ENCODE data around the gene FTCD. TPM values are rescaled to one million over a fixed set of nuclear protein-coding genes. Genes with fewer than 3 reads are reported as not detected.

The FTCD gene
- total and polyA plus RNA-seq, 3 donors from 2014 or later, result 49.2 to 63.5 (median 50.5) TPM

GRCh38 chr21:46098303-46099141 is 56.9 kb downstream of the FTCD start:
- Histone ChIP-seq H3K27me3 (no peaks in the 10 kb centered on the region), H3K4me1 (peaks cover 3% of the 10 kb centered on the region), H3K9me3 (no peaks in the 10 kb centered on the region), H3K4me3 (peak overlapping the region; percentile 70 to 74), H3K27ac (peak overlapping the region; percentile 69 to 94), H3K36me3 (ENCODE audit: low read depth, missing control alignments) (no peaks in the 10 kb centered on the region)
- DNase-seq, result peak; percentile 8
- intact Hi-C loops (cut with DNase I; ENCODE audit: low total_unique reads), result loop anchor here (5.0 kb wide), 1 partner anchor 126 kb away; no protein-coding TSS in a partner anchor
- WGBS, 2 donors, result 0 to 1% methylated on average over 1 to 47 of the region's 94 CpGs
- TF ChIP-seq POLR2A (IDR thresholded peaks at IDR 0.05), result no peak
- no peak for TF ChIP-seq CTCF (IDR thresholded peaks at IDR 0.05)

- H3K27me3 ChIP-seq, result no peaks in the 10 kb centered on the region
- TF ChIP-seq CTCF (IDR thresholded peaks at IDR 0.05), result peak in 1 of 3 experiments; percentile 24
- no peak for TF ChIP-seq POLR2A (IDR thresholded peaks at IDR 0.05)
- peaks cover 3% of the 10 kb centered on the region for H3K4me1 ChIP-seq
- no peaks in the 10 kb centered on the region for H3K9me3 ChIP-seq
- 0 to 6% methylated on average over 3 to 54 of the region's 83 CpGs for WGBS, 2 donors
- H3K36me3 ChIP-seq (ENCODE audit: low read depth, missing control alignments), result no peaks in the 10 kb centered on the region
- DNase-seq, result peak; percentile 67
- H3K4me3 ChIP-seq, result peak within 1 kb of the TSS; percentile 70 to 74
- H3K27ac ChIP-seq, result peak within 1 kb of the TSS; percentile 69 to 94
- intact Hi-C loops (cut with DNase I; ENCODE audit: low total_unique reads), result loop anchor here (5.0 kb wide), 1 partner anchor 125 kb away; no protein-coding TSS in a partner anchor
These were observed 57.8 kb downstream of the FTCD start, which contains the start of gene COL6A2 for GRCh38 chr21:46097336-46098293. COL6A2 (plus strand) TSS chr21:46098112.

- no peaks in the 10 kb centered on the region for H3K36me3 ChIP-seq (ENCODE audit: low read depth, missing control alignments)
- TF ChIP-seq POLR2A (IDR thresholded peaks at IDR 0.05), result no peak
- no peak for TF ChIP-seq CTCF (IDR thresholded peaks at IDR 0.05)
- no peak overlapping the region for H3K4me3 ChIP-seq
- WGBS, 2 donors, result 76 to 81% methylated on average over 10 to 16 of the region's 16 CpGs
- peak overlapping the region in 1 of 2 donors; percentile 94 for H3K27ac ChIP-seq
- intact Hi-C loops (cut with DNase I; ENCODE audit: low total_unique reads), result loop anchor here (5.0 kb wide), 1 partner anchor 124 kb away; no protein-coding TSS in a partner anchor
- H3K27me3 ChIP-seq, result no peaks in the 10 kb centered on the region
- H3K4me1 ChIP-seq, result peaks cover 3% of the 10 kb centered on the region
- DNase-seq, result peak; percentile 13
- no peaks in the 10 kb centered on the region for H3K9me3 ChIP-seq
These were observed 58.6 kb downstream of the FTCD start for GRCh38 chr21:46096596-46097335.

- intact Hi-C loops (cut with DNase I; ENCODE audit: low total_unique reads), result loop anchor here (5.0 kb wide), 1 partner anchor 124 kb away; no protein-coding TSS in a partner anchor
- H3K27ac ChIP-seq, result no peak overlapping the region
- H3K27me3 ChIP-seq, result no peaks in the 10 kb centered on the region
- H3K36me3 ChIP-seq (ENCODE audit: low read depth, missing control alignments), result no peaks in the 10 kb centered on the region
- H3K4me3 ChIP-seq, result no peak overlapping the region
- no peaks in the 10 kb centered on the region for H3K9me3 ChIP-seq
- TF ChIP-seq POLR2A (IDR thresholded peaks at IDR 0.05) (no peak), CTCF (IDR thresholded peaks at IDR 0.05) (no peak)
- peaks cover 3% of the 10 kb centered on the region for H3K4me1 ChIP-seq
- DNase-seq, result no peak
- WGBS, 2 donors, result 90 to 91% methylated on average over 9 to 12 of the region's 12 CpGs
These were observed 59.4 kb downstream of the FTCD start for GRCh38 chr21:46095814-46096595.
